ENCODE measurements around the gene PHYKPL.
A peak's percentile ranks its signal among the peaks of the same experiment; 100 is the strongest.

GRCh38 chr5:178212241-178213002 lies 20.2 kb downstream of the PHYKPL start:
- TF ChIP-seq CTCF (IDR thresholded peaks at IDR 0.05; ENCODE audit: insufficient read depth, low read length) (no peak), REST (IDR thresholded peaks at IDR 0.05; ENCODE audit: insufficient replicate concordance, low read depth) (no peak), POLR2AphosphoS5 (IDR thresholded peaks at IDR 0.05; ENCODE audit: low read depth) (peak; percentile 77), SPI1 (IDR thresholded peaks at IDR 0.05; ENCODE audit: borderline replicate concordance, low read depth) (no peak)
